Endothelial cell of umbilical vein (primary cell): ENCODE data around the gene CLCN3. TPM values are rescaled to one million over a fixed set of nuclear protein-coding genes. Genes with fewer than 3 reads are reported as not detected.

Source experiments
- BruUV-seq: library from RNA; stranded (reverse); fragments of 400-500 nt; replicated peaks from 2 replicates; lab custom pipeline; 2021; lab: Mats Ljungman, UMichigan
- CTCF ChIA-PET: fragments of 300-600, 350-600 bp; sonication (Branson Sonifier 250); formaldehyde crosslinking; loops from one replicate; lab custom pipeline; 2021; ENCODE audit warnings: antibody characterized with exemption, inconsistent platforms; lab: Charles Lee
- POLR2A ChIA-PET: fragments of 300-600, 350-600 bp; sonication (Branson Sonifier 250); formaldehyde crosslinking; loops from one replicate; lab custom pipeline; 2021; ENCODE audit warnings: antibody characterized with exemption, inconsistent platforms; lab: Charles Lee
- DNase-seq: peaks from one replicate; pipeline ENCODE4 v3.0.0-alpha.2; 2011; ENCODE audit warnings: low read depth, low spot score
- FAIRE-seq: peaks from 2 replicates; lab custom pipeline; 2011; peaks lifted over from hg19 to GRCh38; lab: Jason Lieb, UNC
- H2AFZ ChIP-seq: 2 replicates; pipeline ENCODE4 v1.6.0; 2012; ENCODE audit warnings: low read depth, low read length, control low read depth, inconsistent platforms
- H3K27ac ChIP-seq: 2 replicates; pipeline ENCODE4 v1.5.1; 2011; ENCODE audit warnings: low read depth, mild to moderate bottlenecking, control low read depth, low read length, moderate library complexity; ENCODE audit not compliant: insufficient read depth
- H3K27me3 ChIP-seq, 2 experiments: 2 replicates each; pipeline versions ENCODE4 v1.6.0 to v1.6.1; 2011; ENCODE audit warnings: low read length in 2 of 2, mixed read lengths in 1 of 2; ENCODE audit not compliant: control insufficient read depth in 2 of 2, insufficient read depth in 2 of 2
- H3K36me3 ChIP-seq, 2 experiments: 2 replicates in 1 of 2; 3 replicates in 1 of 2; pipeline ENCODE4 v1.5.1; 2011; ENCODE audit warnings: low read length in 2 of 2, mild to moderate bottlenecking in 1 of 2, moderate library complexity in 1 of 2; ENCODE audit not compliant: control insufficient read depth in 2 of 2, insufficient read depth in 2 of 2; ENCODE audit errors: extremely low read depth in 1 of 2
- H3K4me1 ChIP-seq: 3 replicates; pipeline ENCODE4 v1.5.1; 2011; ENCODE audit warnings: mild to moderate bottlenecking, low read length; ENCODE audit not compliant: control insufficient read depth, insufficient read depth; ENCODE audit errors: extremely low read depth
- H3K4me2 ChIP-seq: 2 replicates; pipeline ENCODE4 v1.6.1; 2011; ENCODE audit warnings: low read length, control low read depth, mixed read lengths; ENCODE audit not compliant: insufficient read depth
- H3K4me3 ChIP-seq, 3 experiments: fragments of 200-600 bp in 1 of 3; sonication (generic), shearing (Covaris generic) in 1 of 3; replicated peaks in 1 of 3; 2 replicates each; pipeline ENCODE4 v1.5.1; 2011 to 2016; ENCODE audit warnings: control low read depth in 3 of 3, low read length in 3 of 3, mild to moderate bottlenecking in 2 of 3, inconsistent platforms in 1 of 3, low read depth in 1 of 3, moderate library complexity in 1 of 3; ENCODE audit not compliant: insufficient read depth in 1 of 3
- H3K79me2 ChIP-seq: 2 replicates; pipeline ENCODE4 v1.6.0; 2012; ENCODE audit warnings: low read length, inconsistent platforms; ENCODE audit not compliant: control insufficient read depth, insufficient read depth
- H3K9ac ChIP-seq: replicated peaks from 2 replicates; pipeline ENCODE3; 2011; ENCODE audit warnings: low read length, control low read depth; ENCODE audit not compliant: insufficient read depth; ENCODE audit errors: extremely low read depth
- H3K9me1 ChIP-seq: replicated peaks from 3 replicates; pipeline ENCODE4 v1.6.0; 2011; ENCODE audit warnings: mild to moderate bottlenecking, low read length; ENCODE audit not compliant: control insufficient read depth, insufficient read depth; ENCODE audit errors: extremely low read depth
- H3K9me3 ChIP-seq: replicated peaks from 2 replicates; pipeline ENCODE4 v1.5.1; 2012; ENCODE audit warnings: low read length, inconsistent platforms; ENCODE audit not compliant: control insufficient read depth, insufficient read depth
- H4K20me1 ChIP-seq: replicated peaks from 2 replicates; pipeline ENCODE3; 2011; ENCODE audit warnings: mild to moderate bottlenecking, low read length; ENCODE audit not compliant: control insufficient read depth, insufficient read depth; ENCODE audit errors: extremely low read depth
- EZH2 ChIP-seq: IDR thresholded peaks from 2 replicates; pipeline ENCODE4 v1.6.1; 2012; ENCODE audit warnings: borderline replicate concordance, low read depth, mild to moderate bottlenecking, moderate library complexity, low read length, inconsistent platforms; ENCODE audit not compliant: severe bottlenecking
- FOS ChIP-seq: IDR thresholded peaks from 2 replicates; pipeline ENCODE4 v1.6.1; 2011; ENCODE audit warnings: mild to moderate bottlenecking, low read length, moderate library complexity, borderline replicate concordance; ENCODE audit not compliant: insufficient read depth
- GATA2 ChIP-seq: IDR thresholded peaks from 2 replicates; pipeline ENCODE4 v1.7.0; 2011; ENCODE audit warnings: low read depth, mild to moderate bottlenecking, moderate library complexity, mixed read lengths, low read length; ENCODE audit not compliant: insufficient read length, insufficient read depth
- JUN ChIP-seq: IDR thresholded peaks from 2 replicates; pipeline ENCODE4 v1.6.1; 2011; ENCODE audit warnings: borderline replicate concordance, low read depth; ENCODE audit not compliant: insufficient read length, insufficient read depth
- MYC ChIP-seq: IDR thresholded peaks from one replicate; pipeline ENCODE4 v1.6.1; 2011; ENCODE audit warnings: mild to moderate bottlenecking, low read depth, low read length
- POLR2A ChIP-seq: IDR thresholded peaks from 2 replicates; pipeline ENCODE4 v1.6.1; 2012; ENCODE audit warnings: low read depth, mild to moderate bottlenecking, control low read depth, low read length
- POLR2AphosphoS5 ChIP-seq: IDR thresholded peaks from 2 replicates; pipeline ENCODE4 v1.6.1; 2012; ENCODE audit warnings: low read depth, mild to moderate bottlenecking, control low read depth, low read length, moderate library complexity; ENCODE audit not compliant: insufficient read depth
- dilution Hi-C: fragments of 300-500 bp; cut with MboI; formaldehyde crosslinking; loops from one replicate; pipeline ENCODE4 v1.15.0; 2019; ENCODE audit warnings: low sequenced_read_pairs; ENCODE audit not compliant: extremely low pct_ligation_motif_present
- intact Hi-C: fragments of 100-400 bp; cut with micrococcal nuclease; formaldehyde crosslinking; loops from one replicate; pipeline ENCODE4 v1.10.0; 2022
- polyA plus RNA-seq, 4 experiments: library from polyadenylated mRNA; depleted of rRNA in 3 of 4; stranded (reverse) in 3 of 4; unstranded in 1 of 4; fragments of >200 nt; gene quantifications; 2 replicates each; pipeline versions ENCODE4 v1.2.1 to v1.2.3, GENCODE V29; 2011 to 2012; ENCODE audit warnings: missing spikeins in 1 of 4
- total RNA-seq: library from RNA; stranded (reverse); gene quantifications from 2 replicates; pipeline ENCODE4 v1.2.3, GENCODE V29; 2021
- TF ChIP-seq, protein P1 (sequence below), 2 donors: IDR thresholded peaks; 1 replicate in 1 of 2; 2 replicates in 1 of 2; pipeline ENCODE4 v1.5.1; 2011; ENCODE audit warnings: low read length in 2 of 2, mild to moderate bottlenecking in 2 of 2, moderate library complexity in 2 of 2, control low read depth in 1 of 2, inconsistent platforms in 1 of 2, low read depth in 1 of 2; ENCODE audit not compliant: insufficient read depth in 1 of 2; ENCODE audit errors: extremely low read depth in 1 of 2
- TF ChIP-seq, protein P2 (sequence below): IDR thresholded peaks from 2 replicates; pipeline ENCODE4 v1.6.1; 2011; ENCODE audit not compliant: insufficient read depth, insufficient read length

The CLCN3 gene
- total and polyA plus RNA-seq, 2 donors (not counting 3 experiments of a cell fraction or from before 2014, with no cell fraction given), result 16.5 to 51.4 TPM

DNA sequence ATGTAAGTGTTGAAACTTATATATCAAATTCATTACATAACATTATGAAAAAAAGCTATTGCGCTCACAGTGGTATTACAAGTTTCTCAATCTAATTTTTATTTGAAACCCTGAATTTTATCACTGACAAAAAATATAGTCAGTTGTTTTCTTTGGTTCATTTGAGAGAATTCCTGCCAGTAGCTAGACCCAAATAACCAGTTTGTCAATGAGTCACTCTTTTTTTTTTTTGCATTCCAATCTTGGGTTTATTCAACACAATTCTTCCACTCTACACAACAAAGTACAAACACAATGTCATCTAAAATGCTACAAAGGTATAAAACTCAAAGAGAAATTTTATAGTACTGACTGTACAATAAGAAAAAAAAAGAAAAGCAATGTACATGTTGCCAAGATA lies 124.2 kb downstream of the CLCN3 start:
- BruUV-seq, result no TSS peak
- Histone ChIP-seq H3K27ac (no peak overlapping the region), H3K9ac (no peak overlapping the region), H2AFZ (no peak overlapping the region), H3K9me1 (no peaks in the 10 kb centered on the region), H4K20me1 (no peaks in the 10 kb centered on the region), H3K79me2 (no peaks in the 10 kb centered on the region), H3K4me2 (no peak overlapping the region), H3K4me3 (no peak overlapping the region), H3K36me3 (peaks cover 0 to 10% of the 10 kb centered on the region in 2 experiments), H3K4me1 (no peaks in the 10 kb centered on the region), H3K27me3 (no peaks in the 10 kb centered on the region), H3K9me3 (no peaks in the 10 kb centered on the region)
- TF ChIP-seq EZH2, result no peak
- TF ChIP-seq FOS, result no peak
- no peak for TF ChIP-seq MYC
- TF ChIP-seq, protein P1, sequence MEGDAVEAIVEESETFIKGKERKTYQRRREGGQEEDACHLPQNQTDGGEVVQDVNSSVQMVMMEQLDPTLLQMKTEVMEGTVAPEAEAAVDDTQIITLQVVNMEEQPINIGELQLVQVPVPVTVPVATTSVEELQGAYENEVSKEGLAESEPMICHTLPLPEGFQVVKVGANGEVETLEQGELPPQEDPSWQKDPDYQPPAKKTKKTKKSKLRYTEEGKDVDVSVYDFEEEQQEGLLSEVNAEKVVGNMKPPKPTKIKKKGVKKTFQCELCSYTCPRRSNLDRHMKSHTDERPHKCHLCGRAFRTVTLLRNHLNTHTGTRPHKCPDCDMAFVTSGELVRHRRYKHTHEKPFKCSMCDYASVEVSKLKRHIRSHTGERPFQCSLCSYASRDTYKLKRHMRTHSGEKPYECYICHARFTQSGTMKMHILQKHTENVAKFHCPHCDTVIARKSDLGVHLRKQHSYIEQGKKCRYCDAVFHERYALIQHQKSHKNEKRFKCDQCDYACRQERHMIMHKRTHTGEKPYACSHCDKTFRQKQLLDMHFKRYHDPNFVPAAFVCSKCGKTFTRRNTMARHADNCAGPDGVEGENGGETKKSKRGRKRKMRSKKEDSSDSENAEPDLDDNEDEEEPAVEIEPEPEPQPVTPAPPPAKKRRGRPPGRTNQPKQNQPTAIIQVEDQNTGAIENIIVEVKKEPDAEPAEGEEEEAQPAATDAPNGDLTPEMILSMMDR (IDR thresholded peaks at IDR 0.05; ENCODE audit: extremely low read depth in 1 of 2, insufficient read depth in 1 of 2, low read depth in 1 of 2, low read length in 2 of 2), result no peak
- TF ChIP-seq, protein P2, sequence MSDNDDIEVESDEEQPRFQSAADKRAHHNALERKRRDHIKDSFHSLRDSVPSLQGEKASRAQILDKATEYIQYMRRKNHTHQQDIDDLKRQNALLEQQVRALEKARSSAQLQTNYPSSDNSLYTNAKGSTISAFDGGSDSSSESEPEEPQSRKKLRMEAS, result no peak
- no peak for TF ChIP-seq POLR2A
- TF ChIP-seq GATA2, result no peak
- no peak for TF ChIP-seq POLR2AphosphoS5
- TF ChIP-seq JUN, result no peak
- CTCF ChIA-PET, result no interaction called here
- dilution Hi-C loops (no loop called here), intact Hi-C loops (no loop called here)
- POLR2A ChIA-PET, result no interaction called here
- no peak for DNase-seq
- no peak for FAIRE-seq
